ENCODE measurements around the gene FAM98A.

FAM98A gene

DNA sequence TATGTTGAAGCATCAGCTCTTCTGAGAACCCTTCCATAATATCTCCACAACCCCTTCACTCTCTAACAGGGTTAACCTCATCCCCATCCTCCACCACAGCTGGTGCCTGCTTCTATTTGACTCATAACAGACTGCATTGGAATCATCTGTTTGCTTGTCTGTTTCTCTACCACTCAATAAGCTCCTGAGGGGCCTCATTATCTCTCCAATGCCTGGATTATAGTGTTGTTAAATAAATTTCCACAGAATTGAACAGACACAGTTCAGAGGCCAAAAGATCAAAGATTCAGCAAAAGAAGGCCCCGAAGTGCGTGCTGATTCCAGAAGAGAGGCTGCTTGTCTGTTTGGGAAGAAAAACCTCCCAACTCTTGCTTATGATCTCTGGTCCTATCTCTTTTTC is 33.7 kb upstream of the FAM98A start:
- DNase-seq (ENCODE audit: low read depth) = no peak
- H3K4me3 ChIP-seq (ENCODE audit: low read depth, low read length) = no peak overlapping the region
- TF ChIP-seq, protein P1, sequence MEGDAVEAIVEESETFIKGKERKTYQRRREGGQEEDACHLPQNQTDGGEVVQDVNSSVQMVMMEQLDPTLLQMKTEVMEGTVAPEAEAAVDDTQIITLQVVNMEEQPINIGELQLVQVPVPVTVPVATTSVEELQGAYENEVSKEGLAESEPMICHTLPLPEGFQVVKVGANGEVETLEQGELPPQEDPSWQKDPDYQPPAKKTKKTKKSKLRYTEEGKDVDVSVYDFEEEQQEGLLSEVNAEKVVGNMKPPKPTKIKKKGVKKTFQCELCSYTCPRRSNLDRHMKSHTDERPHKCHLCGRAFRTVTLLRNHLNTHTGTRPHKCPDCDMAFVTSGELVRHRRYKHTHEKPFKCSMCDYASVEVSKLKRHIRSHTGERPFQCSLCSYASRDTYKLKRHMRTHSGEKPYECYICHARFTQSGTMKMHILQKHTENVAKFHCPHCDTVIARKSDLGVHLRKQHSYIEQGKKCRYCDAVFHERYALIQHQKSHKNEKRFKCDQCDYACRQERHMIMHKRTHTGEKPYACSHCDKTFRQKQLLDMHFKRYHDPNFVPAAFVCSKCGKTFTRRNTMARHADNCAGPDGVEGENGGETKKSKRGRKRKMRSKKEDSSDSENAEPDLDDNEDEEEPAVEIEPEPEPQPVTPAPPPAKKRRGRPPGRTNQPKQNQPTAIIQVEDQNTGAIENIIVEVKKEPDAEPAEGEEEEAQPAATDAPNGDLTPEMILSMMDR (conservative IDR thresholded peaks at IDR 0.05; ENCODE audit: low read depth, low read length) = no peak

DNA sequence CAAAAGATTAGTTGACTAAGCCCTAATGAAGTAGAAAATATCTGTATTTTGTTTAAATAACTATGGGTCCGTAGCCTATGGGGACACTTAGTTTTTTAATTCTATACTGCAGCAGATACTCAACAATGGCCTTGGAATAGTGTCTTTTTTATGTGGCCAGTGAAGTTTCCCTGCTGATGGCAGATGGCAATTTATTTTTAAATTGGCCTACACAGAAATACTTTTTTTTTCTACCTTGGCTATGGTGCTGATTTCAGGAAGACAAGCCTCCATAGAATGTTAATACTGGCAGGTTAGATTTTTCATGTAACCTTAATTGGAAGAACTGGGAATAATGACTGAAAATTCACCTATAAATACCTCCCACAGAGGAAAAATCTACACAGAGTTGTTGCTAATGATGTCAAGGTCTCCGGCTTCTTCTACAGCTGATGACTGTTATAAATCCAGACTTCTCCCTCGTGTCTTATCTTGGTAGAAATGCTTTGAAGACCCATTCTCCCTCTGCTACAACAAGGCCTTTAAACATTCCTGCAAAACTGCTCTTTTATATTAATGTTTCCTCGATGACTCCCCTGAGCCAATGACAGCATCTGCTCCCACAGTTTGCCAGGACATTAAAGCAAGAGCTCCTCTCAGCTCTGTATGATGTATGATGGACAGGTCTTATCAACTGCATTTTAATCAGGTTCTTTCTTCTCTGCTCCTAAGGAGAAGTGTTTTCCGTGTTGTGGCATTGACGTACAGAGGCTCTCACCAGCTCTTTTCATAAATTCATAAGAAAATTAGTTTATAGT is 29.1 kb upstream of the FAM98A start:
- no peak for DNase-seq (ENCODE audit: low read depth)
- H3K4me3 ChIP-seq (ENCODE audit: low read depth, low read length) = no peak overlapping the region
- TF ChIP-seq, protein P1 (conservative IDR thresholded peaks at IDR 0.05; ENCODE audit: low read depth, low read length) = no peak

DNA sequence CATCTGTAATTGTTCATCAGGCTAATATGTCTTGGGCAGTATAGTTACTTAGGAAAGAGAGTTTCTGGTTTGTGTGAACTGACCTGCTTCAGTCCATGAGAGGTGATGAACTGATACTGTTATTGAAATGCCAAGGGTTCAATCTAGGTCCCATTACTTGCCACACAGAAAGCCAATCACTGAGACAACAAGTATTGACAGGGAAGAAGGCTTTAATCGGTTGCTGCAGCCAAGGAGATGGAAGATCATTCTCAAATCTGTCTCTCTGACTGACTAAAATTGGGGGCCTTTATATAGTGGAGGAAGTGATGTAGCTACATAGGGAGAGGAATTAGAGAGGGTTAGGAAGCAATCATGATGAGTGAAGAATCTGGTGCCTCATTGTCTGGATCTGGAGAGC is 19.9 kb upstream of the FAM98A start:
- TF ChIP-seq, protein P1 (conservative IDR thresholded peaks at IDR 0.05; ENCODE audit: low read depth, low read length) = no peak
- H3K4me3 ChIP-seq (ENCODE audit: low read depth, low read length) = no peak overlapping the region
- DNase-seq (ENCODE audit: low read depth) = no peak

DNA sequence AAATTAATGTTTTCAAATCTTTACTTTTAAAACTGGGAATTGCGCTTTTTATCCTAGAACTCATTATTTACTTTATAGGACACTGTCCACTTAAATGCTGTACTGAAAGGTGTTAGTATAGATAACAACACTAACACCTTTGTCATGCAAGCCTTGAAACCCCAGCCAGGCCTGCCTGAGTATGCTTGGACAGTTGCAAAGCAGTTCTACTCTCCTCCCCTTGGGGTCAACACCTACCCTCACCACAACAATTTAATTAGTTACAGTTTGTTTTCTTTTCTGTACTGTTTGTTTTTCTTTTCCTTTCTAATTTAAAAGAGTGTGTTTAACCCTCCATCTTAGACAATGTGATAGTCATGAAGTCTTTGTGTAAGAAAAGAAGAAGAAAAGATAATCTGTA is 18.9 kb upstream of the FAM98A start:
- TF ChIP-seq, protein P1 (conservative IDR thresholded peaks at IDR 0.05; ENCODE audit: low read depth, low read length) = no peak
- DNase-seq (ENCODE audit: low read depth) = no peak
- no peak overlapping the region for H3K4me3 ChIP-seq (ENCODE audit: low read depth, low read length)

DNA sequence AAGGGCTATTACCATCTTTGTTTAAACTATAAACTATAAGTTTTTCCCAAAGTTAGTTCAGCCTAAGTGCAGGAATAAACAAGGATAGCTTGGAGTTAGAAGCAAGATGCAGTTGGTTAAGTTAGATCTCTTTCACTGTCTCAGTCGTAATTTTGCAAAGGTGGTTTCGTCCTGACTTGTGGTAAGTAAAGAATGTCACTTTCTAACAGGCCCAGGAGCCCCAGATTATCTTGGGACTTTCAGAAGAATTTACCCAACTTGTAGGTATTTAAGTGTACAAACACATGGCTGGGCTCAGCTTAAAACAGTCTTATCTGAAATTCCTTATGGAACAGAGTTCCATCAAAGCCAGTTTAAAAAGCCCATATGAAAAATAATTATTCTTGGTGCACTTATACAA is 18.3 kb upstream of the FAM98A start:
- TF ChIP-seq, protein P1 (conservative IDR thresholded peaks at IDR 0.05; ENCODE audit: low read depth, low read length) = no peak
- DNase-seq (ENCODE audit: low read depth) = no peak
- no peak overlapping the region for H3K4me3 ChIP-seq (ENCODE audit: low read depth, low read length)

- no peak for DNase-seq (ENCODE audit: low read depth)
- TF ChIP-seq, protein P1 (conservative IDR thresholded peaks at IDR 0.05; ENCODE audit: low read depth, low read length) = no peak
- H3K4me3 ChIP-seq (ENCODE audit: low read depth, low read length) = no peak overlapping the region
These were observed 17.8 kb upstream of the FAM98A start for GRCh38 chr2:33616873-33617272.

- DNase-seq (ENCODE audit: low read depth) = no peak
- no peak overlapping the region for H3K4me3 ChIP-seq (ENCODE audit: low read depth, low read length)
- TF ChIP-seq, protein P1 (conservative IDR thresholded peaks at IDR 0.05; ENCODE audit: low read depth, low read length) = no peak
These were observed 15.1 kb upstream of the FAM98A start for GRCh38 chr2:33614190-33614589.

All from choroid plexus epithelial cell (primary cell).